VCaP (cell line): ENCODE data around the gene PROX1.

Experiments used
- H3K27ac ChIP-seq: fragments of 450-650 bp; 2 replicates; pipeline ENCODE4 v1.5.1; 2017
- TF ChIP-seq, protein P1 (sequence below): fragments of 450-650 bp; conservative IDR thresholded peaks from 2 replicates; pipeline ENCODE4 v1.5.1; 2017; ENCODE audit warnings: mild to moderate bottlenecking, moderate library complexity

The PROX1 gene, protein sequence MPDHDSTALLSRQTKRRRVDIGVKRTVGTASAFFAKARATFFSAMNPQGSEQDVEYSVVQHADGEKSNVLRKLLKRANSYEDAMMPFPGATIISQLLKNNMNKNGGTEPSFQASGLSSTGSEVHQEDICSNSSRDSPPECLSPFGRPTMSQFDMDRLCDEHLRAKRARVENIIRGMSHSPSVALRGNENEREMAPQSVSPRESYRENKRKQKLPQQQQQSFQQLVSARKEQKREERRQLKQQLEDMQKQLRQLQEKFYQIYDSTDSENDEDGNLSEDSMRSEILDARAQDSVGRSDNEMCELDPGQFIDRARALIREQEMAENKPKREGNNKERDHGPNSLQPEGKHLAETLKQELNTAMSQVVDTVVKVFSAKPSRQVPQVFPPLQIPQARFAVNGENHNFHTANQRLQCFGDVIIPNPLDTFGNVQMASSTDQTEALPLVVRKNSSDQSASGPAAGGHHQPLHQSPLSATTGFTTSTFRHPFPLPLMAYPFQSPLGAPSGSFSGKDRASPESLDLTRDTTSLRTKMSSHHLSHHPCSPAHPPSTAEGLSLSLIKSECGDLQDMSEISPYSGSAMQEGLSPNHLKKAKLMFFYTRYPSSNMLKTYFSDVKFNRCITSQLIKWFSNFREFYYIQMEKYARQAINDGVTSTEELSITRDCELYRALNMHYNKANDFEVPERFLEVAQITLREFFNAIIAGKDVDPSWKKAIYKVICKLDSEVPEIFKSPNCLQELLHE

DNA sequence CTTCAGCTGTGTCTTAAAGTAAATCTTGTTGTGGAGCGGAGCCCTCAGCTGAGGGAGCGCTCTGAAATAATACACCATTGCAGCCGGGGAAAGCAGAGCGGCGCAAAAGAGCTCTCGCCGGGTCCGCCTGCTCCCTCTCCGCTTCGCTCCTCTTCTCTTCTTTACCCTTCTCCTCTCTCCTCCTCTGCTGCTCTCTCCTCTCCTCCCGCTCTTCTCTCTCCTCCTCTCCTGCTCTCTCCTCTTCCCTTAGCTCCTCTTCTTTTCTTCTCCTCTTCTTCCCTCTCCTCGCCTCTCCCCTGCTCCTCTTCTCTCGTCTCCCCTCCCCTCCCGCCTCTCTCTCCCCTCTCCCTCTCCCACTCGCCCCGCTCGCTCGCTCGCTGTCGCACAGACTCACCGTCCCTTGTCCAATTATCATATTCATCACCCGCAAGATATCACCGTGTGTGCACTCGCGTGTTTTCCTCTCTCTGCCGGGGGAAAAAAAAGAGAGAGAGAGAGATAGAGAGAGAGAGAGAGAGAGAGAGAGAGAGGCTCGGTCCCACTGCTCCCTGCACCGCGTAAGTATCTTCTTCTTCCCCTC is at the start of gene PROX1:
Gene PROX1 (plus strand): TSS at position 47 of the 580 bp plus-strand sequence. CDS start 8,563 bp downstream, outside the sequence.
- TF ChIP-seq, protein P1, sequence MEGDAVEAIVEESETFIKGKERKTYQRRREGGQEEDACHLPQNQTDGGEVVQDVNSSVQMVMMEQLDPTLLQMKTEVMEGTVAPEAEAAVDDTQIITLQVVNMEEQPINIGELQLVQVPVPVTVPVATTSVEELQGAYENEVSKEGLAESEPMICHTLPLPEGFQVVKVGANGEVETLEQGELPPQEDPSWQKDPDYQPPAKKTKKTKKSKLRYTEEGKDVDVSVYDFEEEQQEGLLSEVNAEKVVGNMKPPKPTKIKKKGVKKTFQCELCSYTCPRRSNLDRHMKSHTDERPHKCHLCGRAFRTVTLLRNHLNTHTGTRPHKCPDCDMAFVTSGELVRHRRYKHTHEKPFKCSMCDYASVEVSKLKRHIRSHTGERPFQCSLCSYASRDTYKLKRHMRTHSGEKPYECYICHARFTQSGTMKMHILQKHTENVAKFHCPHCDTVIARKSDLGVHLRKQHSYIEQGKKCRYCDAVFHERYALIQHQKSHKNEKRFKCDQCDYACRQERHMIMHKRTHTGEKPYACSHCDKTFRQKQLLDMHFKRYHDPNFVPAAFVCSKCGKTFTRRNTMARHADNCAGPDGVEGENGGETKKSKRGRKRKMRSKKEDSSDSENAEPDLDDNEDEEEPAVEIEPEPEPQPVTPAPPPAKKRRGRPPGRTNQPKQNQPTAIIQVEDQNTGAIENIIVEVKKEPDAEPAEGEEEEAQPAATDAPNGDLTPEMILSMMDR, result 0 out of 2 replicates have a peak, but pooled peaks have one; percentile 10

DNA sequence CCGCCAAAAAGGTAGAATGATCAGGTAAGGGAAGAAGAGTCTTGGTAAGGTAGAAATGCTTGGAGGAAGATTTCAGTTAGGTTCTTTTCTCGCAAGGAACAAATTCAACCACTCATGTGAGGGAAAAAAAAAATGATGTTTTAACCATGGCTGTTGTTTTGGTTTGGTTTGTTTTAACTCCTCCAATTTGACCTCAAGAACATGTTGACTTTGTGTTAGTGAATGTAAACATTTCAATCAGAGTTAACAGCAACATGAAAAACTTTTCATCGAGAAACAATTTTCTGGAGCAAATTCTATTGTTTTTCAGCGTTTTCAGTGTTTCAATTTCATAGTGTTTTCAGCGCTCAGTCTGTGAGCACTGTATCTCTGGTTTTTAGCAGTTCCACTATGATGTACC is 49.0 kb upstream of the PROX1 start:
- H3K27ac ChIP-seq, result no peak overlapping the region
- TF ChIP-seq, protein P1, result no peak

More for the DNA sequence above, at the start of gene PROX1:
- H3K27ac ChIP-seq, result no peak within 1 kb of the TSS

DNA sequence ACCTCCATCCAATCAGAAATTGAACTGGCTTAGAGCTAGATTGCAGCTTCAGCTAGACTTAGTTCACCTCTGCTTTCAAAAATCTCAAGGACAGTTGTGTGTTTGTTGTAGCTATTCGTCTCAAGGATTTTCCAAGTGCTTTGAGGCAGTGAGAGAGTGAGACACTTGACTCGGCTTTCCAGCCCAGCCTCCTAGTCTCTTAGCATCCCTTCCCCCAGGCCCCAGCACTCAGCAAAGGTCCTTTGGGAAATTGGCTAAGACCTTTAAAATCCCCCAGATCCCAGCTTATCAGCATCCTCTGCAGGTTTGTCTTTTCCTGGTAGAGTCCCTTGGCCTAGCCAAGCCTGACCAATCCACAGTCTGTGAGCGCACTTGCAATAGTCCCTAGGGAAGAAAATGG is 47.9 kb upstream of the PROX1 start:
- TF ChIP-seq, protein P1, result no peak

DNA sequence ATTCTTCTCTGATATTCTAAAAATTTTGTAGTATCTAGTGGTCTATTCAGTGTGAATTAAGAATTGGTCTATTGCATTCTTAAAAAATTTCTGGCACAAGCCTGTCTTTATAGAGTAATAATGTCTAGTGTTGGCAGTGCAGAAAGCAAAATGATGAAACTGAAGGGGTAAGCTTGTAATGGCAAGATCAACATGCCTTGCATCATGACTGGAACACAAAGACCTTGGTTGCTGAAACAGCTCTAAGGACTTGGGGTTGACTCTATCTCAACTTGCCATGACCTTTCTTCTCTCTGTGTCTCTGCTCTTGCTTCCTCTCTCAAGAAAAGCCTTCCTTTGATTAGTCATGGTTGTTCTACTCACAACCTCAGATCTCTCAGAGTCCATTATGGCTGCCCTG is 46.8 kb upstream of the PROX1 start:
- no peak overlapping the region for H3K27ac ChIP-seq
- TF ChIP-seq, protein P1, result no peak

More for the DNA sequence above, 47.9 kb upstream of the PROX1 start:
- H3K27ac ChIP-seq, result no peak overlapping the region

DNA sequence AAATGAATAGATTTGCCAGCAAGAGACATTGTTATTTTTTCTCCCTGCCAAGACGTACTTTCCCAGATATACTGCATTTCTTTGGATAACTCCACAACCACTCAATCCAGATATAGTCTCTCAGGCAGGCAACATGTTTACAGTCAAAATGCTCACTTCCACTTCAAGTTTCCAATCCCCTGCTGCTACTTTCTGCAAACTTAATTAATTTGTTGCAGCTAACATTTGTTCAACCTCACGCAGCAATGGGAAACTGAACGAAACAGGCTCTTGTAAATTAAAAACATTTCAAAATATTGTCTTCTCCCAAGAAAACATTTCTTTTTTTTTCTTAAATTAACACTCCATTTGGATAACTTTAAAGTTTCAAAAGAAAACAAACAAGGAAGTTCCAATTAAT is 45.7 kb upstream of the PROX1 start:
- H3K27ac ChIP-seq, result no peak overlapping the region
- TF ChIP-seq, protein P1, result no peak

DNA sequence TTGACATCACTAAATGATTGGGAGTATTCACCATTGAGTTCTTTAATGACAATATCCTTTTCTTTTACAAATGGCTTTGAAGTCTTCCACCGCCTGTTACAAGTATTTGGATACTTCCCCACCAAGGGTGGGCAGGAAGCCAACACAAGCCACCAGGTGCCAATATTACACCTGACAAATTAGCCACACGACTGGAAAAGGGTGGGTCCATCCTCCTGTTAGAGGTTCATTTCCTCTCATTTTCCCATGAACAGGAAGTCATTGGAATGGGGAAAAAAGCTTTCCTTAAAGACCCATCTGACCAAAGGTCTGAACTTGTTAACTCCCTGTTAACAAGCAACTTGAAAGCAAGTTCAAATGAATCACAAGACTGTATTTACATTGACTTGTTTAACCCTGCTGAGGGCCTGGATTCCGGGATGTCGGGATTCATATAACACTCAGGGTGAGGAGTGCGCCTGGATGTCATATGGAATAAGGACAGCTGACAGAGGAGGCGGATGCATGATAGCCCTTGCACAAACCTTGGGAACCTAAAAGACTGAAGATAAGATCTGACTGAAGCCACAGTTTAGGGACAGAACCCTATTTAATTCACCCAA is 40.5 kb upstream of the PROX1 start:
- TF ChIP-seq, protein P1, result no peak
- H3K27ac ChIP-seq, result no peak overlapping the region

DNA sequence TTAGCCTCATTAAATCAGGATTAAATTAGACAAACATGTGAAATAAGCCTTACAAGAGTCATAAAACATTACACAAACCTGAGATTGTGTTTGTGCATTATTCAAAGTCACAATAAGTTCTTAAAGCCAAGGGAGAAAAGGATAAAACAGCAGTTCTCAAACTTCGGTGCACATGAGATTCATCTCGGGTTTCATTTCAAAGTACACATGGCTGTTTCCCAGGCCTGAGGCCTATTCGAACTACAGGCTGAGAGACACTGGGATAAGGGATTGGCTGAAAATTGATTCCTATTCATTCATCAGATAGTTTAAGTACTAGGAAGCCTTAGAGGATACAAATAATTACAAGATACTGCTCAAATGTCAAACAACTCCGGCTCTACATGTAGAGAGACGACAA is 35.9 kb upstream of the PROX1 start:
- TF ChIP-seq, protein P1, result no peak
- H3K27ac ChIP-seq, result no peak overlapping the region
